Caco-2 (cell line): ENCODE measurements around the gene CCT5. TPM values are rescaled to one million over a fixed set of nuclear protein-coding genes. Genes with fewer than 3 reads are reported as not detected.

Experiments used
- BruUV-seq: library from RNA; stranded (reverse); fragments of 400-500 nt; replicated peaks from 2 replicates; lab custom pipeline; 2021; lab: Mats Ljungman, UMichigan
- CTCF ChIA-PET: fragments of 300-600 bp; sonication (Branson Sonifier 250); formaldehyde crosslinking; loops from one replicate; lab custom pipeline; 2022; ENCODE audit warnings: antibody characterized with exemption; lab: Charles Lee
- POLR2A ChIA-PET: fragments of 300-600 bp; sonication (Branson Sonifier 250); formaldehyde crosslinking; loops from one replicate; lab custom pipeline; 2022; ENCODE audit warnings: antibody characterized with exemption; lab: Charles Lee
- DNase-seq, 2 experiments: peaks; one replicate each; pipeline versions ENCODE4 v3.0.0 to v3.0.0-alpha.2; 2020 to 2022
- H3K27me3 ChIP-seq: replicated peaks from 2 replicates; pipeline ENCODE4 v1.6.0; 2011; ENCODE audit warnings: low read length; ENCODE audit not compliant: control insufficient read depth, insufficient read depth
- H3K36me3 ChIP-seq: 2 replicates; pipeline ENCODE4 v1.5.1; 2011; ENCODE audit warnings: low read length; ENCODE audit not compliant: control insufficient read depth, insufficient read depth
- H3K4me1 ChIP-seq: fragments of 250-450 bp; sonication (Bioruptor Pico); 2 replicates; pipeline ENCODE4 v1.5.1; 2020; ENCODE audit warnings: mild to moderate bottlenecking
- H3K4me3 ChIP-seq: 2 replicates; pipeline ENCODE4 v1.5.1; 2011; ENCODE audit warnings: low read depth, mild to moderate bottlenecking, control low read depth, low read length
- H3K9me3 ChIP-seq: fragments of 250-450 bp; sonication (Bioruptor Pico); 2 replicates; pipeline ENCODE4 v1.5.1; 2020; ENCODE audit warnings: mild to moderate bottlenecking, moderate library complexity
- H3K27ac Mint-ChIP-seq: one replicate; pipeline ENCODE4 v1.8.0; 2022; ENCODE audit warnings: mixed read lengths; ENCODE audit not compliant: unreplicated experiment
- H3K27me3 Mint-ChIP-seq: one replicate; pipeline ENCODE4 v1.8.0; 2022; ENCODE audit warnings: mixed read lengths; ENCODE audit not compliant: insufficient read depth, unreplicated experiment
- H3K36me3 Mint-ChIP-seq: one replicate; pipeline ENCODE4 v1.8.0; 2022; ENCODE audit warnings: mild to moderate bottlenecking, mixed read lengths; ENCODE audit not compliant: insufficient read depth, unreplicated experiment
- H3K4me1 Mint-ChIP-seq: one replicate; pipeline ENCODE4 v1.8.0; 2022; ENCODE audit warnings: low read depth, mixed read lengths; ENCODE audit not compliant: unreplicated experiment
- H3K4me3 Mint-ChIP-seq: one replicate; pipeline ENCODE4 v1.8.0; 2022; ENCODE audit warnings: mild to moderate bottlenecking, moderate library complexity, mixed read lengths; ENCODE audit not compliant: unreplicated experiment
- H3K9me3 Mint-ChIP-seq: one replicate; pipeline ENCODE4 v1.8.0; 2022; ENCODE audit warnings: mixed read lengths; ENCODE audit not compliant: unreplicated experiment
- CTCF ChIP-seq, 2 experiments: fragments of 200-600 bp in 1 of 2; IDR thresholded peaks; 1 replicate in 1 of 2; 2 replicates in 1 of 2; pipeline versions ENCODE4 v1.5.1 to v1.8.0; 2011 to 2022; ENCODE audit warnings: antibody characterized with exemption in 1 of 2, control low read depth in 1 of 2, inconsistent platforms in 1 of 2, low read depth in 1 of 2, low read length in 1 of 2, mild to moderate bottlenecking in 1 of 2, moderate library complexity in 1 of 2; ENCODE audit not compliant: insufficient read depth in 1 of 2, severe bottlenecking in 1 of 2, unreplicated experiment in 1 of 2
- intact Hi-C: fragments of 100-400 bp; cut with micrococcal nuclease; formaldehyde crosslinking; loops from one replicate; pipeline ENCODE4 v1.10.0; 2022; ENCODE audit not compliant: unreplicated experiment
- total RNA-seq: library from RNA; stranded (reverse); gene quantifications from 2 replicates; pipeline ENCODE4 v1.2.3, GENCODE V29; 2022

CCT5 gene
- total RNA-seq, 1 experiment from 2014 or later: 462 TPM

DNA sequence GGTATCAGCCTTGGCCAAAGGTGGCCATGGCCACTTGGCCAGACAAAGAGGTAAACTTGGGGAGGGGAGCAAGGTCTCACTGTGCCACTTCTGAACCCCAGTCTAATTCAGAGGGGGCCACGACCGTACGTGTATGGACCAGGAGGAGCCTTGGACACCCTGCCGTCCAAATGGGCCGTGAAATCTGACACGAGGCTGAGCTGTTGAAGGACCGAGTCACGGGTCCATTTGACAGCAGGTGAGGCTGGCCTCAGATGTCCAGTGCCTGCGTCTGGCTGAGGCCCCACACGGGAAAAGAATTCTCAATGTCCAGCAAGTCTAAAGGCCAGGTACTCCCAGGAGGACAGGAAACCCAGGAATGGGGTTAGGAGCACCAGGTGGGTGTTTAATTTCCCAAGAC lies 39.9 kb downstream of the CCT5 start:
- DNase-seq: no peak
- Histone ChIP-seq H3K27me3 (no peaks in the 10 kb centered on the region), H3K9me3 (no peaks in the 10 kb centered on the region), H3K4me3 (no peak overlapping the region), H3K4me1 (no peaks in the 10 kb centered on the region), H3K36me3 (no peaks in the 10 kb centered on the region)
- Mint-ChIP-seq H3K27ac (no peak overlapping the region), H3K4me1 (no peaks in the 10 kb centered on the region), H3K4me3 (no peak overlapping the region), H3K9me3 (no peaks in the 10 kb centered on the region), H3K27me3 (no peaks in the 10 kb centered on the region), H3K36me3 (no peaks in the 10 kb centered on the region)
- CTCF ChIA-PET: no interaction called here
- no peak for TF ChIP-seq CTCF (IDR thresholded peaks at IDR 0.05; ENCODE audit: insufficient read depth in 1 of 2, low read depth in 1 of 2, low read length in 1 of 2, severe bottlenecking in 1 of 2, unreplicated experiment in 1 of 2)
- intact Hi-C loops: no loop called here
- no TSS peak for BruUV-seq
- POLR2A ChIA-PET: no interaction called here

- DNase-seq: no peak
- Histone ChIP-seq H3K4me1 (no peaks in the 10 kb centered on the region), H3K9me3 (no peaks in the 10 kb centered on the region), H3K36me3 (no peaks in the 10 kb centered on the region), H3K27me3 (no peaks in the 10 kb centered on the region), H3K4me3 (no peak overlapping the region)
- H3K9me3 Mint-ChIP-seq: no peaks in the 10 kb centered on the region
- no peak overlapping the region for H3K27ac Mint-ChIP-seq
- TF ChIP-seq CTCF (IDR thresholded peaks at IDR 0.05; ENCODE audit: insufficient read depth in 1 of 2, low read depth in 1 of 2, low read length in 1 of 2, severe bottlenecking in 1 of 2, unreplicated experiment in 1 of 2): no peak
- CTCF ChIA-PET: no interaction called here
- H3K4me1 Mint-ChIP-seq: no peaks in the 10 kb centered on the region
- no peak overlapping the region for H3K4me3 Mint-ChIP-seq
- H3K36me3 Mint-ChIP-seq: no peaks in the 10 kb centered on the region
- intact Hi-C loops: no loop called here
- POLR2A ChIA-PET: no interaction called here
- BruUV-seq: no TSS peak
- H3K27me3 Mint-ChIP-seq: no peaks in the 10 kb centered on the region
Observed at GRCh38 chr5:10290438-10290837, 40.4 kb downstream of the CCT5 start.

- Histone ChIP-seq H3K36me3 (0 out of 2 replicates have a peak, but pooled peaks cover 2% of the 10 kb centered on the region), H3K9me3 (no peaks in the 10 kb centered on the region), H3K4me1 (no peaks in the 10 kb centered on the region), H3K4me3 (no peak overlapping the region), H3K27me3 (no peaks in the 10 kb centered on the region)
- no peak overlapping the region for H3K4me3 Mint-ChIP-seq
- POLR2A ChIA-PET: no interaction called here
- intact Hi-C loops: no loop called here
- H3K27ac Mint-ChIP-seq: no peak overlapping the region
- no peaks in the 10 kb centered on the region for H3K9me3 Mint-ChIP-seq
- CTCF ChIA-PET: no interaction called here
- TF ChIP-seq CTCF (IDR thresholded peaks at IDR 0.05; ENCODE audit: insufficient read depth in 1 of 2, low read depth in 1 of 2, low read length in 1 of 2, severe bottlenecking in 1 of 2, unreplicated experiment in 1 of 2): no peak
- no peak for DNase-seq
- no peaks in the 10 kb centered on the region for H3K36me3 Mint-ChIP-seq
- no peaks in the 10 kb centered on the region for H3K4me1 Mint-ChIP-seq
- no TSS peak for BruUV-seq
- no peaks in the 10 kb centered on the region for H3K27me3 Mint-ChIP-seq
Observed at GRCh38 chr5:10291692-10292339, 41.7 kb downstream of the CCT5 start.
